Stimulated activated effector memory CD8-positive, alpha-beta T cell treated with anti-CD3 and anti-CD28 coated beads, Interleukin-12 subunit alpha, Interleukin-12 subunit beta, amount 100 ng/mL, for 72 hours (primary cell): ENCODE results near the gene TSGA10.
A peak's percentile ranks its signal among the peaks of the same experiment; 100 is the strongest.
"Not testable (repeated sequence)": the region's sequence is repeated elsewhere in the genome, so short reads cannot be mapped to it uniquely, and the experiment has no call there.

ENCODE experiments used
- ATAC-seq: fragments of 150-1000 bp; cut with Tn5 transposase; 2 replicates; pipeline ENCODE4 v1.10.0; 2021
- DNase-seq, 2 donors: peaks; one replicate each; pipeline ENCODE4 v3.0.0; 2021 to 2022; ENCODE audit warnings: low spot score in 2 of 2
- H3K27ac Mint-ChIP-seq: one replicate; pipeline ENCODE4 v1.8.0; 2022; ENCODE audit warnings: mild to moderate bottlenecking, mixed read lengths
- H3K36me3 Mint-ChIP-seq: one replicate; pipeline ENCODE4 v1.8.0; 2022; ENCODE audit warnings: mild to moderate bottlenecking, mixed read lengths
- H3K4me1 Mint-ChIP-seq: one replicate; pipeline ENCODE4 v1.8.0; 2022; ENCODE audit warnings: mixed read lengths
- H3K4me3 Mint-ChIP-seq: one replicate; pipeline ENCODE4 v1.8.0; 2022; ENCODE audit warnings: mild to moderate bottlenecking, mixed read lengths
- H3K9me3 Mint-ChIP-seq: one replicate; pipeline ENCODE4 v1.8.0; 2022; ENCODE audit warnings: mixed read lengths

The TSGA10 gene

GRCh38 chr2:99049187-99049586 is 105.6 kb downstream of the TSGA10 start:
- not testable (repeated sequence) for H3K27ac Mint-ChIP-seq, H3K4me1 Mint-ChIP-seq
- peaks cover 19% of the 10 kb centered on the region for H3K9me3 Mint-ChIP-seq

GRCh38 chr2:99040736-99041300 is 113.9 kb downstream of the TSGA10 start:
- Mint-ChIP-seq H3K9me3 (peaks cover 12% of the 10 kb centered on the region), H3K27ac (peak overlapping the region; percentile 41)
- not testable (repeated sequence) for H3K4me1 Mint-ChIP-seq, H3K4me3 Mint-ChIP-seq, ATAC-seq, H3K36me3 Mint-ChIP-seq, DNase-seq

More at GRCh38 chr2:99049187-99049586, 105.6 kb downstream of the TSGA10 start:
- not testable (repeated sequence) for H3K4me3 Mint-ChIP-seq, ATAC-seq, DNase-seq, H3K36me3 Mint-ChIP-seq

- DNase-seq, result no peak
- ATAC-seq, result no peak
- Mint-ChIP-seq H3K4me1 (peaks cover 18% of the 10 kb centered on the region), H3K36me3 (no peaks in the 10 kb centered on the region), H3K9me3 (no peaks in the 10 kb centered on the region), H3K4me3 (no peak overlapping the region), H3K27ac (no peak overlapping the region)
These were observed 118.8 kb downstream of the TSGA10 start for GRCh38 chr2:99035920-99036319.

DNA sequence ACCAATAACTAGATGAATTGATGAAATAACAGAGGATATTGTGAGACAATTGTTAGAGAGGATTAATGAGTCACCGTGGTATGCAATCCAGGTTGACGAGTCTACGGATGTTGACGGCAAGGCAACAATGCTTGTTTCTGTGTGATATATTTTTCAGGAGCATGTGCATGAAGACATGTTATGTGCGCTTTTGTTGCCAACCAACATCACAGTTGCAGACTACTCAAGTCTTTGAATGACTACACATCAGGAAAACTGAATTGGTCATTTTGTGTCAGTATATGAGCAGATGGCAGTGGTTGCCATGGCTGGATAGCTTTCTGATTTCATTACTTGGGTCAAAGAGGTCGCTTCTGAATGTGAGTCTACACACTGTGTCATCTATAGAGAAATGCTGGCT is 122.0 kb downstream of the TSGA10 start:
- peaks cover 18% of the 10 kb centered on the region for H3K4me1 Mint-ChIP-seq
- peak; percentile 86 for ATAC-seq

GRCh38 chr2:99032001-99032400 is 122.7 kb downstream of the TSGA10 start:
- H3K36me3 Mint-ChIP-seq, result no peaks in the 10 kb centered on the region
- DNase-seq (no peak), ATAC-seq (peak; percentile 80)
- no peaks in the 10 kb centered on the region for H3K9me3 Mint-ChIP-seq
- peak overlapping the region; percentile 56 for H3K27ac Mint-ChIP-seq
- peaks cover 18% of the 10 kb centered on the region for H3K4me1 Mint-ChIP-seq
- H3K4me3 Mint-ChIP-seq, result no peak overlapping the region

More for the DNA sequence above, 122.0 kb downstream of the TSGA10 start:
- peak in 1 of 2 donors; percentile 52 for DNase-seq
- Mint-ChIP-seq H3K9me3 (no peaks in the 10 kb centered on the region), H3K36me3 (no peaks in the 10 kb centered on the region), H3K27ac (peak overlapping the region; percentile 56), H3K4me3 (no peak overlapping the region)

GRCh38 chr2:99031481-99031880 is 123.3 kb downstream of the TSGA10 start:
- Mint-ChIP-seq H3K4me1 (peaks cover 18% of the 10 kb centered on the region), H3K4me3 (no peak overlapping the region), H3K9me3 (no peaks in the 10 kb centered on the region), H3K27ac (no peak overlapping the region), H3K36me3 (no peaks in the 10 kb centered on the region)
- ATAC-seq, result peak; percentile 8
- no peak for DNase-seq

DNA sequence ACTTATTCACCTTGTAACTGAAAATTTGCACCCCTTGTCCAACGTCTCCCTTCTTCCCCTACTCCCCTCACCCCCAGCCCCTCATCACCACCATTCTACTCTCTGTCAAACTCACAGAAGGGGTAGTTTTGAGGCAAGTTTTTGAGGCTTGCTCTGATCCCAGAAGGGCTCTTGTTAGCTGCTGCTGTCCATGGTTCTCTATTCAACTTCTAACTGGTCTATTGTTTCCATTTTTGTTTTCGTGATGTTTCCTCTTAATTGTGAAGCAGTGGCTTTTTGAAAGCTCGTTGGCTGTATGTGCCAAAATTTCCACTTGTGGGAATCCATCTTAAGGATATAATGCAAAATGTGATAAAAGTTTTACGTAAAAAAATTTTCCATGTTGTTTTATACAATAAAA is 126.2 kb downstream of the TSGA10 start:
- H3K4me3 Mint-ChIP-seq, result no peak overlapping the region
- no peak for ATAC-seq
- peaks cover 7% of the 10 kb centered on the region for H3K9me3 Mint-ChIP-seq
- no peak overlapping the region for H3K27ac Mint-ChIP-seq
- H3K36me3 Mint-ChIP-seq, result no peaks in the 10 kb centered on the region
- no peak for DNase-seq
- peaks cover 18% of the 10 kb centered on the region for H3K4me1 Mint-ChIP-seq

- Mint-ChIP-seq H3K27ac (no peak overlapping the region), H3K36me3 (no peaks in the 10 kb centered on the region), H3K4me3 (no peak overlapping the region), H3K9me3 (peaks cover 7% of the 10 kb centered on the region), H3K4me1 (peaks cover 13% of the 10 kb centered on the region)
- ATAC-seq (no peak), DNase-seq (no peak)
These were observed 126.9 kb downstream of the TSGA10 start for GRCh38 chr2:99027856-99028255.

- Mint-ChIP-seq H3K27ac (no peak overlapping the region), H3K4me1 (no peaks in the 10 kb centered on the region), H3K36me3 (no peaks in the 10 kb centered on the region), H3K4me3 (no peak overlapping the region), H3K9me3 (peaks cover 7% of the 10 kb centered on the region)
- DNase-seq, result no peak
- no peak for ATAC-seq
These were observed 154.0 kb downstream of the TSGA10 start for GRCh38 chr2:99000708-99001107.

- H3K9me3 Mint-ChIP-seq, ATAC-seq, DNase-seq, H3K27ac Mint-ChIP-seq, H3K4me3 Mint-ChIP-seq, H3K4me1 Mint-ChIP-seq, H3K36me3 Mint-ChIP-seq: not testable (repeated sequence)
These were observed 166.0 kb downstream of the TSGA10 start for GRCh38 chr2:98988695-98989094.

GRCh38 chr2:98985905-98986666 is 168.7 kb downstream of the TSGA10 start:
- no peaks in the 10 kb centered on the region for H3K36me3 Mint-ChIP-seq
- peak; percentile 54 for ATAC-seq
- no peak for DNase-seq
- H3K27ac Mint-ChIP-seq, result no peak overlapping the region
- no peak overlapping the region for H3K4me3 Mint-ChIP-seq
- no peaks in the 10 kb centered on the region for H3K4me1 Mint-ChIP-seq
- H3K9me3 Mint-ChIP-seq, result no peaks in the 10 kb centered on the region

GRCh38 chr2:98975611-98976010 is 179.1 kb downstream of the TSGA10 start:
- Mint-ChIP-seq H3K4me3 (no peak overlapping the region), H3K9me3 (peaks cover 38% of the 10 kb centered on the region), H3K4me1 (no peaks in the 10 kb centered on the region), H3K27ac (no peak overlapping the region), H3K36me3 (no peaks in the 10 kb centered on the region)
- no peak for DNase-seq
- ATAC-seq, result no peak

DNA sequence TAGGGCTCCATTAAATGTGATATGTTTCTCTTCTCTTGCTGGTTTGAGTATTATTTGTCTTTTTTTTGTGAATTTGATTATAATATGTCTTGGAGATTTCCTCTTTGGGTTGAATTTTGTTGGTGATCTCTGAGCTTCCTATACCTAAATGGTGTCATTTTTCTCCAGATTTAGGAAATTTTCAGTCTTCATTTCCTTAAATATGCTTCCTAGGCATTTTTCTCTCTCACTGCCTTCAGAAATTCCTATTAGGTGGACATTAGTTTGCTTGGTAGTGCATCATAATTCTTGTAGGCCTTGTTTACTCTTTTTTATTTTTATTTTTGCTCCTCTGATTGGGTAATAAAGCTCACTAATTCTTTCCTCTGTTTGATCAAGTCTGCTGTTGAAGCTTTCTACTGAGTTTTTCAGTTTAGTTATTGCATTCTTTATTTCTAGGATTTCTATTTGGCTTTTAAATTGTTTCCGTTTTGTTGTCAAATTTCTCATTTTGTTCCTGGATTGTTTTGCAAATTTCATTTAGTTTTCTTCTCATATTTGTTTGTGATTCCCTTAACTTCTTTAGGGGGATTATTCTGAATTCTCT is 182.1 kb downstream of the TSGA10 start:
- H3K4me1 Mint-ChIP-seq, result no peaks in the 10 kb centered on the region
- peaks cover 41% of the 10 kb centered on the region for H3K9me3 Mint-ChIP-seq
- ATAC-seq (no peak), DNase-seq (no peak)
- H3K36me3 Mint-ChIP-seq, result no peaks in the 10 kb centered on the region
- H3K4me3 Mint-ChIP-seq, result no peak overlapping the region
- no peak overlapping the region for H3K27ac Mint-ChIP-seq

GRCh38 chr2:98959810-98960507 is 194.8 kb downstream of the TSGA10 start:
- H3K36me3 Mint-ChIP-seq, result no peaks in the 10 kb centered on the region
- no peak overlapping the region for H3K4me3 Mint-ChIP-seq
- no peak for ATAC-seq
- DNase-seq, result no peak
- H3K4me1 Mint-ChIP-seq, result no peaks in the 10 kb centered on the region
- no peak overlapping the region for H3K27ac Mint-ChIP-seq
- H3K9me3 Mint-ChIP-seq, result peaks cover 5% of the 10 kb centered on the region

DNA sequence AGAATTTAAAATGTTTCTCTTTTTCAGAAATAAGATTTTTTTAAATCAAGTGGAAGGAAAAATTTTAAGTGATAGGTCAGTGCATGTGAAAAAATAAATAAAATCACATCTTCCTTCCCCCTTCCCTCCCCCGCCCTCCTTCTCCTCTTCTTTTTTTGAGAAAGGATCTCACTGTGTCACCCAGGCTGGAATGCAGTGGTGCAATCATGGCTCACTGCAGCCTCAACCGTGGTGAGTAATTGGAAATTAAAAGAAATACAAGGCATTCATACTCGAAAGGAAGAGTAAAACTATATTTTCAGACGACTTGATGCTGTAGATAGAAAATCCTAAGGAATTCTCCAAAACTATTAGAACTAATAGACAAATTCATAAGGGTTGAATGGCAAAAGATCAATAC is 201.8 kb downstream of the TSGA10 start:
- Mint-ChIP-seq H3K4me1 (no peaks in the 10 kb centered on the region), H3K4me3 (no peak overlapping the region), H3K27ac (no peak overlapping the region), H3K36me3 (no peaks in the 10 kb centered on the region), H3K9me3 (no peaks in the 10 kb centered on the region)
- DNase-seq, result no peak
- no peak for ATAC-seq
